Retinal pigment epithelial cell (primary cell): ENCODE measurements around the gene HIPK3.
"Not testable (repeated sequence)": the region's sequence is repeated elsewhere in the genome, so short reads cannot be mapped to it uniquely, and the experiment has no call there.

ENCODE experiments used
- DNase-seq: peaks from one replicate; pipeline ENCODE4 v3.0.0-alpha.2; 2010; ENCODE audit warnings: low read depth
- H3K4me3 ChIP-seq: 2 replicates; pipeline ENCODE4 v1.5.1; 2011; ENCODE audit warnings: mild to moderate bottlenecking, low read length, control low read depth, moderate library complexity
- CTCF ChIP-seq: conservative IDR thresholded peaks from 2 replicates; pipeline ENCODE4 v1.5.1; 2011; ENCODE audit warnings: low read depth, low read length, control low read depth, inconsistent platforms

Gene HIPK3

GRCh38 chr11:33248416-33248971, 8.7 kb upstream of the HIPK3 start:
- no peak for TF ChIP-seq CTCF
- DNase-seq, result no peak
- no peak overlapping the region for H3K4me3 ChIP-seq

- TF ChIP-seq CTCF, result no peak
- H3K4me3 ChIP-seq, result peak overlapping the region; percentile 78
- no peak for DNase-seq
Measured at GRCh38 chr11:33256031-33256812, 959 bp upstream of the HIPK3 start.

GRCh38 chr11:33256813-33257159, 395 bp upstream of the HIPK3 start:
- TF ChIP-seq CTCF, result no peak
- H3K4me3 ChIP-seq, result peak overlapping the region; percentile 78
- no peak for DNase-seq

GRCh38 chr11:33257897-33258630, 883 bp downstream of the HIPK3 start:
- DNase-seq, result no peak
- peak overlapping the region; percentile 72 for H3K4me3 ChIP-seq
- peak; percentile 19 for TF ChIP-seq CTCF

- TF ChIP-seq CTCF, result no peak
- no peak for DNase-seq
- H3K4me3 ChIP-seq, result peak overlapping the region; percentile 72
Measured at GRCh38 chr11:33258631-33259205, 1.5 kb downstream of the HIPK3 start.

GRCh38 chr11:33259869-33260268, 2.7 kb downstream of the HIPK3 start:
- DNase-seq, result no peak
- H3K4me3 ChIP-seq, result peak overlapping the region; percentile 72
- no peak for TF ChIP-seq CTCF

GRCh38 chr11:33261350-33261749, 4.2 kb downstream of the HIPK3 start:
- DNase-seq, H3K4me3 ChIP-seq: not testable (repeated sequence)
